ENCODE measurements around the gene FDXACB1.
A peak's percentile ranks its signal among the peaks of the same experiment; 100 is the strongest.
"Not testable (repeated sequence)": the region's sequence is repeated elsewhere in the genome, so short reads cannot be mapped to it uniquely, and the experiment has no call there.

Gene FDXACB1

DNA sequence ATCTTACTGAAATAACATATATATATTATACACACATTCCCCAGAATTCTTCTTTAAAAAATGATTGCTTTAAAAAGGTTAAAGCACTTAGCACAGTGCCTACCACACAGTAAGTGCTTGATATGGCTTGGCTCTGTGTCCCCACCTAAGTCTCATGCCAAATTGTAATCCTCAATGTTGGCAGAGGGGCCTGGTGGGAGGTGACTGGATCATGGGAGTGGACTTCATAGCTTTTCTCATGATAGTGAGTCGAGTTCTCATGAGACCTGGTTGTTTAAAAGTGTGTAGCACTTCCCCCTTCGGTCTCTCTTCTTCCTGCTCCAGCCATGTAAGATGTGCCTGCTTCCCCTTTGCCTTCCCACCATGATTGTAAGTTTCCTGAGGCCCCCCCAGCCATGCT is 26.4 kb upstream of the FDXACB1 start:
- TF ChIP-seq, protein P1, sequence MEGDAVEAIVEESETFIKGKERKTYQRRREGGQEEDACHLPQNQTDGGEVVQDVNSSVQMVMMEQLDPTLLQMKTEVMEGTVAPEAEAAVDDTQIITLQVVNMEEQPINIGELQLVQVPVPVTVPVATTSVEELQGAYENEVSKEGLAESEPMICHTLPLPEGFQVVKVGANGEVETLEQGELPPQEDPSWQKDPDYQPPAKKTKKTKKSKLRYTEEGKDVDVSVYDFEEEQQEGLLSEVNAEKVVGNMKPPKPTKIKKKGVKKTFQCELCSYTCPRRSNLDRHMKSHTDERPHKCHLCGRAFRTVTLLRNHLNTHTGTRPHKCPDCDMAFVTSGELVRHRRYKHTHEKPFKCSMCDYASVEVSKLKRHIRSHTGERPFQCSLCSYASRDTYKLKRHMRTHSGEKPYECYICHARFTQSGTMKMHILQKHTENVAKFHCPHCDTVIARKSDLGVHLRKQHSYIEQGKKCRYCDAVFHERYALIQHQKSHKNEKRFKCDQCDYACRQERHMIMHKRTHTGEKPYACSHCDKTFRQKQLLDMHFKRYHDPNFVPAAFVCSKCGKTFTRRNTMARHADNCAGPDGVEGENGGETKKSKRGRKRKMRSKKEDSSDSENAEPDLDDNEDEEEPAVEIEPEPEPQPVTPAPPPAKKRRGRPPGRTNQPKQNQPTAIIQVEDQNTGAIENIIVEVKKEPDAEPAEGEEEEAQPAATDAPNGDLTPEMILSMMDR (IDR thresholded peaks at IDR 0.05; ENCODE audit: unreplicated experiment in 3 of 3): no peak

DNA sequence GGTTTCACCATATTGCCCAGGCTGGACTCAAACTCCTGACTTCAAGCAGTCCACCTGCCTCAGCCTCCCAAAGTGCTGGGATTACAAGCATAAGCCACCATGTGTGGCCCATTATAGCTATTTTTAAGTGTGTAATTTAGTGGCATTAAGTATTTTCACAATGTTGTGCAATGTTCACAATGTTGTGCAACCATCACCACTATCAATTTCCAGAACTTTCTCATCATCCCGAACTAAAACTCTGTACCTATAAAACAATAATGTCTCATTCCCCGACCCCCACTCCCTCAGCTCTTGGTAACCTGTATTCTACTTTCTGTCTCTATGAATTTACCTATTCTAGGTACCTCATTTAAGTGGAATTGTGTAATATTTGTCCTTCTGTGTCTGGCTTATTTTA is 7.9 kb upstream of the FDXACB1 start:
- Mint-ChIP-seq H3K4me1 (no peaks in the 10 kb centered on the region), H3K9me3 (no peaks in the 10 kb centered on the region), H3K36me3 (ENCODE audit: low read depth) (no peaks in the 10 kb centered on the region), H3K27ac (no peak overlapping the region), H3K27me3 (ENCODE audit: low read depth) (no peaks in the 10 kb centered on the region), H3K4me3 (no peak overlapping the region)
- TF ChIP-seq, protein P1 (IDR thresholded peaks at IDR 0.05; ENCODE audit: unreplicated experiment in 3 of 3): no peak

More for the DNA sequence above, 26.4 kb upstream of the FDXACB1 start:
- Mint-ChIP-seq H3K4me3 (no peak overlapping the region), H3K27ac (no peak overlapping the region), H3K36me3 (ENCODE audit: low read depth) (peaks cover 6% of the 10 kb centered on the region), H3K4me1 (peaks cover 10% of the 10 kb centered on the region), H3K9me3 (no peaks in the 10 kb centered on the region), H3K27me3 (ENCODE audit: low read depth) (no peaks in the 10 kb centered on the region)

DNA sequence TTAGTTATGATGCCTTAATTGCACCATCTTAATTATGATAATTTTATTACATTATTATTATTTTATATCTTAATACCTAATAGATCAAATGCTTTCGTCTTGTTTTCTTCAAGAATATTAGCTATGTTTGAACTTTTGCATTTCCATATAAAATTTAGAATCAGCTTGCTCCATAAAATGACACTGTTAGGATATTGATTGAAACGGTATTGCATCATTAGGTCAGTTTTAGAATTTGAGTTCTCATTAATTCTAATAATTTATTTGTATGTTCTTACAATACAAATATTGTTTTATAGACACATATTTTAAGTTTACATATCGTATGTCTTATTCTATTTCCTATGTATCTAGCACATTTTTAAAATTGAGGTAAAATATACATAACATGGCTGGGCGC is 7.1 kb upstream of the FDXACB1 start:
- no peaks in the 10 kb centered on the region for H3K9me3 Mint-ChIP-seq
- TF ChIP-seq, protein P1 (IDR thresholded peaks at IDR 0.05; ENCODE audit: unreplicated experiment in 3 of 3): no peak
- H3K27ac Mint-ChIP-seq: no peak overlapping the region
- H3K36me3 Mint-ChIP-seq (ENCODE audit: low read depth): no peaks in the 10 kb centered on the region
- H3K4me1 Mint-ChIP-seq: no peaks in the 10 kb centered on the region
- H3K4me3 Mint-ChIP-seq: no peak overlapping the region
- H3K27me3 Mint-ChIP-seq (ENCODE audit: low read depth): no peaks in the 10 kb centered on the region

DNA sequence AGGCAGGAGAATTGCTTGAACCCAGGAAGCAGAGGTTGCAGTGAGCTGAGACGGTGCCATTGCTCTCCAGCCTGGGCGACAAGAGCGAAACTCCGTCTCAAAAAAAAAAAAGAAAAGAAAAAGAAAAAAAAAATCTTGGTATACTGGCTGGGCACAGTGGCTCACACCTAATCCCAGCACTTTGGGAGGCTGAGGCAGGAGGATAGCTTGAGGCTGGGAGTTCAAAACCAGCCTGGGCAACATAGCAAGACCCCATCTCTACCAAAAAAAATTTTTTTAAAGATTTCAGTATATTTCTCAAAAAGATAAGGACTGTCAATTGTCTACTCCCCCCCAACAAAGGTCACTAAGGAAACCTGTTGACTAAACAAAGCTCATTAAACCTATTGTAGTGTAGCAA is 6.1 kb upstream of the FDXACB1 start:
- H3K4me1 Mint-ChIP-seq; H3K9me3 Mint-ChIP-seq; H3K27me3 Mint-ChIP-seq (ENCODE audit: low read depth); H3K4me3 Mint-ChIP-seq; H3K27ac Mint-ChIP-seq; H3K36me3 Mint-ChIP-seq (ENCODE audit: low read depth): not testable (repeated sequence)

DNA sequence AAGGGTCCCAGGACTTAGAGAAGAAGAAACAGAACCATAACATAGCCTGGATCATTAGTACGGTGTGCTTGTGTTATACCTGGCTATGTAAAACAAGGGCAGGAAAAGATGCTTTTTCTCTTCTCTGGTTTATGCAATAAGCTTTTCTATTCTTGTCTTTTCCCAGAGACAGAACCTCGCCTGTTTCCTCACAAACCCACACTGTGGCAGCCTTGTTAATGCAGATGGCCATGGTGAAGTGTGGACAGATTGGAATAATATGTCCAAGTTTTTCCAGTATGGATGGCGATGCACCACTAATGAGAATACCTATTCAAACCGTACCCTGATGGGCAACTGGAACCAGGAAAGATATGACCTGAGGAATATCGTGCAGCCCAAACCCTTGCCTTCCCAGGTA is 3.2 kb upstream of the FDXACB1 start:
- TF ChIP-seq, protein P1 (IDR thresholded peaks at IDR 0.05; ENCODE audit: unreplicated experiment in 3 of 3): no peak

DNA sequence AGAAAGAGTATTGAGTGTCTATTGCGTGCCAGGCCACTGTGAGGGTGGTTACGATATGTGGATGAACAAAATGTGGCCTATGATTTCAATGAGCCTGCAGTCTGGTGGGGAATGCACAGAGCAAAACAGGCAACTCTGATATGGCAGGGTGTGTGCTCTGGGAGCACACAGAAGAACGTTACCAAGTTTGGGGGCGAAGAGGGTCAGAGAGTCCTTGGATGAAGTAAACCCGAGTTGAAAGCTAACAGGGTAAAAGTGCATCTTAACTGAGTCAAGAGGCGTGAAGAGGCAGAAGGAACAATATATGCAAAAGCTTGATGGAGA is 634 bp upstream of the FDXACB1 start:
- no peaks in the 10 kb centered on the region for H3K27me3 Mint-ChIP-seq (ENCODE audit: low read depth)
- H3K36me3 Mint-ChIP-seq (ENCODE audit: low read depth): no peaks in the 10 kb centered on the region
- peaks cover 16% of the 10 kb centered on the region for H3K4me1 Mint-ChIP-seq
- TF ChIP-seq, protein P1 (IDR thresholded peaks at IDR 0.05; ENCODE audit: unreplicated experiment in 3 of 3): no peak
- H3K27ac Mint-ChIP-seq: peak overlapping the region; percentile 97 to 98 (median 98)
- H3K4me3 Mint-ChIP-seq: peak overlapping the region; percentile 90 to 95 (median 90)
- no peaks in the 10 kb centered on the region for H3K9me3 Mint-ChIP-seq

More for the DNA sequence above, 3.2 kb upstream of the FDXACB1 start:
- no peaks in the 10 kb centered on the region for H3K36me3 Mint-ChIP-seq (ENCODE audit: low read depth)
- H3K9me3 Mint-ChIP-seq: no peaks in the 10 kb centered on the region
- no peak overlapping the region for H3K27ac Mint-ChIP-seq
- H3K4me1 Mint-ChIP-seq: peaks cover 16% of the 10 kb centered on the region
- H3K27me3 Mint-ChIP-seq (ENCODE audit: low read depth): no peaks in the 10 kb centered on the region
- no peak overlapping the region for H3K4me3 Mint-ChIP-seq

Measured in nephron (organoid).